Measurements from ENCODE around the gene YWHAH.

DNA sequence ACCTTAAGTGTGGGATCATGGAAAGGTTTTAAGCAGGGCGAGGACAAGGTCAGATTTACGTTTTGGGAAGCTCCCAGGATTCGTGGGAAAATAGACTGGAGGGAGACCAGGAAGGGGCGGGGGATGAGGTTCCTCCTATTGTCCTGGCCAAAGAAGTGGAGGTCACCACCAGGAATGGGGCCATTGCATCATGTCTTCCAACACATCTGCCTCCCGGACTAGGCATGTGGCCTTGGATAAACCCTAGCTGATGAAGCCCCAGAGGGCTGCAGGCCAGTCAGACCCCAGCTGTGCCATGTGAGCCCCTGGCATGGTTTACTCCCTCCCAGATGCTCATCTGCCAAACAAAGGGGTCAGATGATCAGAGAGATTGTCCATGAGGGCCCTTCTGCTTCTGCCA, 11.5 kb upstream of the YWHAH start:
- TF ChIP-seq GATAD2B (IDR thresholded peaks at IDR 0.05; ENCODE audit: borderline replicate concordance): no peak
- TF ChIP-seq, protein P1, sequence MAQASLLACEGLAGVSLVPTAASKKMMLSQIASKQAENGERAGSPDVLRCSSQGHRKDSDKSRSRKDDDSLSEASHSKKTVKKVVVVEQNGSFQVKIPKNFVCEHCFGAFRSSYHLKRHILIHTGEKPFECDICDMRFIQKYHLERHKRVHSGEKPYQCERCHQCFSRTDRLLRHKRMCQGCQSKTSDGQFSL (CRISPR knock-in tag; IDR thresholded peaks at IDR 0.05): no peak
- TF ChIP-seq, protein P1 (tag; IDR thresholded peaks at IDR 0.05): no peak
- TF ChIP-seq POLR2AphosphoS5 (IDR thresholded peaks at IDR 0.05; ENCODE audit: control insufficient read depth, insufficient read depth, low read depth, low read length): no peak
- TF ChIP-seq, protein P2, sequence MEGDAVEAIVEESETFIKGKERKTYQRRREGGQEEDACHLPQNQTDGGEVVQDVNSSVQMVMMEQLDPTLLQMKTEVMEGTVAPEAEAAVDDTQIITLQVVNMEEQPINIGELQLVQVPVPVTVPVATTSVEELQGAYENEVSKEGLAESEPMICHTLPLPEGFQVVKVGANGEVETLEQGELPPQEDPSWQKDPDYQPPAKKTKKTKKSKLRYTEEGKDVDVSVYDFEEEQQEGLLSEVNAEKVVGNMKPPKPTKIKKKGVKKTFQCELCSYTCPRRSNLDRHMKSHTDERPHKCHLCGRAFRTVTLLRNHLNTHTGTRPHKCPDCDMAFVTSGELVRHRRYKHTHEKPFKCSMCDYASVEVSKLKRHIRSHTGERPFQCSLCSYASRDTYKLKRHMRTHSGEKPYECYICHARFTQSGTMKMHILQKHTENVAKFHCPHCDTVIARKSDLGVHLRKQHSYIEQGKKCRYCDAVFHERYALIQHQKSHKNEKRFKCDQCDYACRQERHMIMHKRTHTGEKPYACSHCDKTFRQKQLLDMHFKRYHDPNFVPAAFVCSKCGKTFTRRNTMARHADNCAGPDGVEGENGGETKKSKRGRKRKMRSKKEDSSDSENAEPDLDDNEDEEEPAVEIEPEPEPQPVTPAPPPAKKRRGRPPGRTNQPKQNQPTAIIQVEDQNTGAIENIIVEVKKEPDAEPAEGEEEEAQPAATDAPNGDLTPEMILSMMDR (IDR thresholded peaks at IDR 0.05 in 2 of 3, conservative IDR thresholded peaks at IDR 0.05 in 1 of 3; ENCODE audit: insufficient read depth in 2 of 3, low read depth in 1 of 3, low read length in 3 of 3): no peak
- TF ChIP-seq MYNN (IDR thresholded peaks at IDR 0.05): no peak
- no peak for TF ChIP-seq MYNN (CRISPR knock-in tag; IDR thresholded peaks at IDR 0.05)
- no peak for TF ChIP-seq POLR2A (conservative IDR thresholded peaks at IDR 0.05)
